ENCODE data around the gene ATG7.
"Not testable (repeated sequence)": the region's sequence is repeated elsewhere in the genome, so short reads cannot be mapped to it uniquely, and the experiment has no call there.

ATG7 gene

DNA sequence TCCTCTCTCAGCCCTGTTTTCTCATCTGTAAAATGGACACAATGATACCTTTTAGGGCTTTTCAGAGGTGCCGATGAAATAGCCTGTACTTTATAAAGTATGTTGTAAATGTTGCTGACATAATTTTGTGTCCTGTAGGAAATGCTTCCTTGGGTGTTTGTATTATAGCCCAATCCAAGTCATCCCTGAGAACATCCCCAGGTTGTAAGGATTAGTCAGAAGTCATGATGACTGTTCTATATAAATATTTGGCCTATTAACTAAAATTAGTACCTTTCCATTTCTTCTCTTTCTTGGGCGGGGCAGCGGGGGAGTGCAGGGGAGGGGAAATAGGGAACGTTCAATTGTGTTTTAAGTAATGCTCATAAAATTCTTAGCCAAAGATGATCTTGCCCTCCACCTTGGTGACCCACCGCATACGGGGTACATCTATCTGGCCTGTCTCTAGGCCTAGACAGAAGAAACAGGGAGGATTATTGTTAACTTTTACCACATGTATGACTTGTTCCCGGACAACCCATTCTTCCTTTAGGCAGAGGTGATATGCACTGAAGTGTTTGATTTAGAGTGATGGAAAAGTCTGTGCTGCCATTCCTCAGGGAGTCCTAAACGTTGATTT is 250.9 kb downstream of the ATG7 start:
- Histone ChIP-seq H3K36me3 (ENCODE audit: control insufficient read depth, insufficient read depth, low read length) (no peaks in the 10 kb centered on the region), H3K27ac (ENCODE audit: insufficient read depth, low read depth, low read length, poor library complexity, severe bottlenecking) (no peak overlapping the region), H3K4me1 (ENCODE audit: control insufficient read depth, insufficient read depth, low read length) (no peaks in the 10 kb centered on the region), H3K9me3 (ENCODE audit: control insufficient read depth, low read length) (no peaks in the 10 kb centered on the region), H3K4me3 (ENCODE audit: insufficient read depth, low read depth, low read length) (no peak overlapping the region), H3K27me3 (ENCODE audit: control insufficient read depth, insufficient read depth, low read length, poor library complexity, severe bottlenecking) (no peaks in the 10 kb centered on the region)
- WGBS, 2 experiments: 92 to 98% methylated on average over 8 of the region's 8 CpGs

DNA sequence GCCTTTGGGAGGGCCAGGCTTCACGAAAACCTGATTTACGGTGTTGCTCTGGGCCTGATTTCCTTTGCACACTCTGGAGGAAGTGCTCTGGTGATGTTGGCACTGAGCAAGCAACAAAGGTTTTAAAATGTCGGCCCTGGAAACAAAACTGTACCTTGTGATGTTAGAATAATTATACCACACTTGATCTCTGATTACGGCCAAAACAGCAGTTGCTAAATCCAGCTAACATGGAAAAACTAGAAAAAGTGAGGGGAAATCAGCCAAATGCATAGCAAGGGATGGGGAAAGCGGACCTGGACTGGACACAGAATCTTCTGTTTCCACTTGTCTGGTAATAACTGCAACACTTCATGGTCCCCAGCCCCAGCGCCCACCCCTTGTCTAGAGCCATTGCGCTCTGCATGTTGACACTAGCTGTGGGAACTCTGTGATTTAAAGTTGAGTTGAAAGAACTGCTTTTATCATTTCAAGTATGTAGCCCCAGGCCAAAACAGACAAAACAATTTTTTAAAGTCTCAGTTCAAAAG is 251.4 kb downstream of the ATG7 start:
- Histone ChIP-seq H3K36me3 (ENCODE audit: control insufficient read depth, insufficient read depth, low read length) (no peaks in the 10 kb centered on the region), H3K9me3 (ENCODE audit: control insufficient read depth, low read length) (no peaks in the 10 kb centered on the region), H3K4me1 (ENCODE audit: control insufficient read depth, insufficient read depth, low read length) (no peaks in the 10 kb centered on the region), H3K27me3 (ENCODE audit: control insufficient read depth, insufficient read depth, low read length, poor library complexity, severe bottlenecking) (no peaks in the 10 kb centered on the region), H3K4me3 (ENCODE audit: insufficient read depth, low read depth, low read length) (no peak overlapping the region), H3K27ac (ENCODE audit: insufficient read depth, low read depth, low read length, poor library complexity, severe bottlenecking) (no peak overlapping the region)
- WGBS, 2 experiments: 85 to 94% methylated on average over 6 to 7 of the region's 7 CpGs

DNA sequence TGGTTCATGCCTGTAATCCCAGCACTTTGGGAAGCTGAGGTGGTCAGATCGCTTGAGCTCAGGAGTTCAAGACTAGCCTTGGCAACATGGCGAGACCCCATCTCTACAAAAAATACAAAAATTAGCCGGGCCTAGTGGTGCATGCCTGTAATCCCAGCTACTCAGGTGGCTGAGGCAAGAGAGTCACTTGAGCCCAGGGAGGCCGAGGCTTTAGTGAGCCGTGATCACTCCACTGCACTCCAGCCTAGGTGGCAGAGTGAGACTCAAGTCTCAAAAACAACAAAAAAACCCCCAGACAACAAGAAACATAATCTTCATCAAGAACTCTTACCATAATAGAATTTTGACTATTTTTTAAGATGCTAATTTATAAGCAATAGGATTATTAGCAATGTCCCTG is 253.9 kb downstream of the ATG7 start:
- 89 to 93% methylated on average over 5 of the region's 5 CpGs for WGBS, 2 experiments
- not testable (repeated sequence) for H3K9me3 ChIP-seq (ENCODE audit: control insufficient read depth, low read length); H3K27ac ChIP-seq (ENCODE audit: insufficient read depth, low read depth, low read length, poor library complexity, severe bottlenecking); H3K36me3 ChIP-seq (ENCODE audit: control insufficient read depth, insufficient read depth, low read length); H3K4me3 ChIP-seq (ENCODE audit: insufficient read depth, low read depth, low read length); H3K27me3 ChIP-seq (ENCODE audit: control insufficient read depth, insufficient read depth, low read length, poor library complexity, severe bottlenecking); H3K4me1 ChIP-seq (ENCODE audit: control insufficient read depth, insufficient read depth, low read length)

DNA sequence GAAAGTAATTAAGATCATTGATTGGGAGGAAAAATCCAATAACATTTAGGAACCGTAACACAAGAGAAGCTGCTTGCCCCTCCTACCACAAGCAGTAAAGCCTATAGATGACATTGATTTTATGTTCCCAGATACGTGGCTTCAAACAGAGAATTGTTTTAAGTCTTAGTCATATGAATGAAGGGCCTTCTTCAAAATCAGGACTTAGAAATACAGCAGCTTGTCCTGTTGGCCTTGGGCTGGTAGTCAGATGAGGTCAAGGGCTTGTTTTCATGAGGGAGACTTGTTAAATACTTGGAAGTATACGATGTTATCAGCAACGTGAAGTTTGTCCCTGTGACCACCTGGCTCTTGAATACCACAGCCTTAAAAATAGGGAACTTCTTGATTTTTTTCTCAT is 257.1 kb downstream of the ATG7 start:
- H3K4me3 ChIP-seq (ENCODE audit: insufficient read depth, low read depth, low read length): no peak overlapping the region
- peaks cover 7% of the 10 kb centered on the region for H3K4me1 ChIP-seq (ENCODE audit: control insufficient read depth, insufficient read depth, low read length)
- no peaks in the 10 kb centered on the region for H3K27me3 ChIP-seq (ENCODE audit: control insufficient read depth, insufficient read depth, low read length, poor library complexity, severe bottlenecking)
- no peak overlapping the region for H3K27ac ChIP-seq (ENCODE audit: insufficient read depth, low read depth, low read length, poor library complexity, severe bottlenecking)
- no peaks in the 10 kb centered on the region for H3K9me3 ChIP-seq (ENCODE audit: control insufficient read depth, low read length)
- 95 to 96% methylated on average over 4 of the region's 4 CpGs for WGBS, 2 experiments
- H3K36me3 ChIP-seq (ENCODE audit: control insufficient read depth, insufficient read depth, low read length): no peaks in the 10 kb centered on the region

DNA sequence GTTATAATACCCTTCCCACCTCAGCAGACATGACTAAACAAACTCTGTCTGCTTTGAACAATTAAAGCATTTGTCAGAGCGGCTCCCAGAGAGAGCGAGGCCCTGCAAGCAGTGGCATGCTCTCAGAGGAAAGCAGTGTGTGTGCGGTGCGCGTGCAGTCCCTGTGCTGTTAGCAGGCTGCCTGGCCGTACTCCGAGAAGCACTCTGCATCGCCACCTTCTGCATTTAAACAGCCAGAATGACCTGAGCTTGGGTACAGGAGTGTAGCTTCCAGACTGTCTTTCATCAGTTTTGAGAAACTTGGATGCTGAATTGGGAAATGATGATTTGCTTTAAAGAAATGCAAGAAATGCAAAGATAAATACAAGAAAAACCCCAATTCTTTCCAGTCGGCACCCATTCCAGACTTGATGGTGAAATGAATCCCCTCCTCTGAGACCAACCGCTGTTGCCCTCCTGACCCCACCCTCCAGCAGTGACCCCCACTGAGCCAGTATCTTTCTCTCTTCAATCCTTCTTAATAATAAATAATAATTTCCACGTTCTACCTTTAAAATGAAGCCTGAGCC is 258.0 kb downstream of the ATG7 start:
- Histone ChIP-seq H3K4me3 (ENCODE audit: insufficient read depth, low read depth, low read length) (no peak overlapping the region), H3K36me3 (ENCODE audit: control insufficient read depth, insufficient read depth, low read length) (no peaks in the 10 kb centered on the region), H3K4me1 (ENCODE audit: control insufficient read depth, insufficient read depth, low read length) (peaks cover 16% of the 10 kb centered on the region), H3K27me3 (ENCODE audit: control insufficient read depth, insufficient read depth, low read length, poor library complexity, severe bottlenecking) (no peaks in the 10 kb centered on the region), H3K27ac (ENCODE audit: insufficient read depth, low read depth, low read length, poor library complexity, severe bottlenecking) (no peak overlapping the region), H3K9me3 (ENCODE audit: control insufficient read depth, low read length) (no peaks in the 10 kb centered on the region)
- WGBS, 2 experiments: 90 to 92% methylated on average over 11 of the region's 11 CpGs

DNA sequence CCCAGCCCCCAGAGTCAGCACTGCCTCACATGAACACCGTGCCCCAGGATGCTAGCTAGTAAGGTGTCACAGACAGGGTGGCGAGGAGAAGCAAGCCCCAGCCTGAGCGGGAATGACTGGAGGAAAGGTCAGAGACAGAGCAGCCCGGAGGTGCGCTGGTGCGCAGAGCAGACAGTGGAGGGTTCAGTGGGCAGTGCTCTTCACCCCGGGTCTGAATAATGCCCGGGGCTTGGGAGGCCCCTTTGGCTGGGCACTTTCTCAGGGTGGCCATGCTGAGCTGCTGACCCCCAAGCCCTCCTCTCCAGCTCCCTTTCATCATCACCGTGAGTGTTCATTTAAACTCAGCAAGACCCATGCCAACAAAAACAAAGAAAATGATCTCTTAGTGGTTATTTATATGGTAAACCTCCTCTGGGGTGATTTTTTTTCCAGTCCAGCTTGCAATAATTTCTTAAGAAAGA is 260.8 kb downstream of the ATG7 start:
- Histone ChIP-seq H3K9me3 (ENCODE audit: control insufficient read depth, low read length) (no peaks in the 10 kb centered on the region), H3K36me3 (ENCODE audit: control insufficient read depth, insufficient read depth, low read length) (no peaks in the 10 kb centered on the region)
- WGBS, 2 experiments: 84 to 86% methylated on average over 8 to 9 of the region's 9 CpGs

DNA sequence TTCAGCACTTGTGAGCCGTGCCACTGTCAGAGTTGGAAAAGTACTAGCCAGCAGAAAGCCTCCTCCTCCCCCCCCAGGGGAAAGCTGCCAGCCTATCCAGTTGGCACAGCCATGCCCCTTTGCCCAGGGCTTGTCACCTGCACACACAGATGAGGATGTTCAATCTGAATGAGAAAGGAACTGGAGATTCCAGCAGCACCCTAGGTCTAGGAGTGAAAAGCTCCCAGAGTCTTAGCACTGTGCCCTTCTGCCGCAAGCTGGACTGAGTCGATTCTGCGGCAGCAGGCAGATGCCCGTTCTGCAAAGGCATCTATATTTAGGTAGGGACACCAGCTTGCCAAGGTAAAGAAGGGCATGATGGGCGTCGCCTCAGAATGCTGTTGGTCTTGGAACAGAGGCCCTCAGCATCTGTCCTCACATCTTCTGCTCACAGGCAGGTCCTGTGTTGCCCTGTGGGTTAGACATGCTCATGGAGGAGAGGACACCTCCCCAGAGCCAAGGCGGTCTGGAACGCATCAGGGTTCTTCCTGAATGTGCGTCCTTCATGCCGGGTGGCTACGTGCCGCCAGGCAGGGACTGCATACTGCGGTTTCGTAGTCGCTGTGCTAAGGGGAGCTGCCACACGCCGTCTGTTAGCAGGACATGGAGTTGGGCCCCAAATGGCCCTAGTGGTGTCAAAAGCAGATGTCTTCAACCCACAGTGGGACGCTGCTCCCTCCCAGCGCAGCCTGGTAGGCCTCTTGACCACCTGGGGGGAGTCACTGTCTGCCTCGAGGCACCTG is 262.0 kb downstream of the ATG7 start:
- no peaks in the 10 kb centered on the region for H3K9me3 ChIP-seq (ENCODE audit: control insufficient read depth, low read length)
- H3K4me1 ChIP-seq (ENCODE audit: control insufficient read depth, insufficient read depth, low read length): peaks cover 24% of the 10 kb centered on the region
- no peak overlapping the region for H3K27ac ChIP-seq (ENCODE audit: insufficient read depth, low read depth, low read length, poor library complexity, severe bottlenecking)
- H3K27me3 ChIP-seq (ENCODE audit: control insufficient read depth, insufficient read depth, low read length, poor library complexity, severe bottlenecking): no peaks in the 10 kb centered on the region
- H3K36me3 ChIP-seq (ENCODE audit: control insufficient read depth, insufficient read depth, low read length): no peaks in the 10 kb centered on the region
- no peak overlapping the region for H3K4me3 ChIP-seq (ENCODE audit: insufficient read depth, low read depth, low read length)
- WGBS, 2 experiments: 94 to 95% methylated on average over 21 of the region's 21 CpGs

More for the DNA sequence above, 260.8 kb downstream of the ATG7 start:
- Histone ChIP-seq H3K27me3 (ENCODE audit: control insufficient read depth, insufficient read depth, low read length, poor library complexity, severe bottlenecking) (no peaks in the 10 kb centered on the region), H3K27ac (ENCODE audit: insufficient read depth, low read depth, low read length, poor library complexity, severe bottlenecking) (no peak overlapping the region), H3K4me1 (ENCODE audit: control insufficient read depth, insufficient read depth, low read length) (peaks cover 24% of the 10 kb centered on the region), H3K4me3 (ENCODE audit: insufficient read depth, low read depth, low read length) (no peak overlapping the region)

DNA sequence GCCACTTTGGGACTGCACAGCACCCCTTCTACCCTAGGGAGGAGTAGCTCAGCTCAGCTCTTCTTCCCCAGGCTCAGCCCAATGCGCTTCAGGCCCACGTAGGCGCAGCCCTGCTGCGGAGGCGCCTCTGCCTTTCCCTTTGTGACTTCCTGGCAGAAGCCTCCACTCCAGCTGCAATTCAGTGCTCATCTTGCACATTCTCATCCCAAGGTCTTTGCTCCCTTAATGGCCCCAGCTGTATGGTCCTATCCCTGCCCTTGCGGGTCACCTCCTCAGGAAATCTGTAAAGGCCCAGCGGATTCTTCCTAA is 262.6 kb downstream of the ATG7 start:
- no peaks in the 10 kb centered on the region for H3K36me3 ChIP-seq (ENCODE audit: control insufficient read depth, insufficient read depth, low read length)
- peaks cover 24% of the 10 kb centered on the region for H3K4me1 ChIP-seq (ENCODE audit: control insufficient read depth, insufficient read depth, low read length)
- H3K27ac ChIP-seq (ENCODE audit: insufficient read depth, low read depth, low read length, poor library complexity, severe bottlenecking): no peak overlapping the region
- no peaks in the 10 kb centered on the region for H3K27me3 ChIP-seq (ENCODE audit: control insufficient read depth, insufficient read depth, low read length, poor library complexity, severe bottlenecking)
- no peaks in the 10 kb centered on the region for H3K9me3 ChIP-seq (ENCODE audit: control insufficient read depth, low read length)
- H3K4me3 ChIP-seq (ENCODE audit: insufficient read depth, low read depth, low read length): no peak overlapping the region
- 92 to 93% methylated on average over 7 of the region's 7 CpGs for WGBS, 2 experiments

DNA sequence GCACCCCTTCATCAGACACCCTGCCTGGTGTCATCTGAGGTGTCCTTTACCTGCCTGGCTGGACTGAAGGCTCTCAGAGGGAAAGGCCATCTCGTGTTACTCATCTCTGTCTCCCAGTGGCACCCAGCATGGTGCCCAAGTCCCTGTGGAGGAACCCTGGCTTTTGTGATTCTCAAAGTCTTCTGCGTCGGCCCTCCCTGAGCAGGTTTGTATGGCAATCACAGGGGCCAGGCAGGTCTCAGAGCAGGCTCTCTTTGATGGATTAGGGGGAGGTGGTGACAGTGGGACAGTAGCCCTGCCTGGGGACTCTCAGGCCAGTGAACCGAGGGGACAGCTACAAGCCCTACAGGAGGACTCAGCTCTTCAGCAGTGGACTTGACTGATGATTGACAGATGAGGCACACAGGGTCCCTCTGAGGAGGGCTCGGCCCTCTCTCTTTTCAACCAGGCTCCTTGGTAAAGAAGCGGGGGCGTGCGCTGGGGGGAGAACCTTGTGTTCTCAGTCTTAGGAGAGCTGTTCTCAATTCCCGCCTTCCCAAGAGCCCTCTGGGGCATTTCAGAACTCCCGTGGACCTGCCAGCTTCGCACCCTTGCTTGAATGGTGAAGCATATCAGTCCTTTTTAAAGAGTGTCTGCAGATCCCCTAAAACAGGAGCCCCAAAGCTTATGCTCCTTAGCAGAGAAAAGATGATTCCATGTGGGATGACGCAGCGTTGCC is 263.2 kb downstream of the ATG7 start:
- Histone ChIP-seq H3K4me1 (ENCODE audit: control insufficient read depth, insufficient read depth, low read length) (peaks cover 24% of the 10 kb centered on the region), H3K27ac (ENCODE audit: insufficient read depth, low read depth, low read length, poor library complexity, severe bottlenecking) (no peak overlapping the region), H3K27me3 (ENCODE audit: control insufficient read depth, insufficient read depth, low read length, poor library complexity, severe bottlenecking) (no peaks in the 10 kb centered on the region), H3K9me3 (ENCODE audit: control insufficient read depth, low read length) (no peaks in the 10 kb centered on the region), H3K36me3 (ENCODE audit: control insufficient read depth, insufficient read depth, low read length) (no peaks in the 10 kb centered on the region), H3K4me3 (ENCODE audit: insufficient read depth, low read depth, low read length) (no peak overlapping the region)
- WGBS, 2 experiments: 82 to 83% methylated on average over 13 of the region's 13 CpGs
